ENCODE measurements around the gene SLC5A4.

- TF ChIP-seq, protein P1, sequence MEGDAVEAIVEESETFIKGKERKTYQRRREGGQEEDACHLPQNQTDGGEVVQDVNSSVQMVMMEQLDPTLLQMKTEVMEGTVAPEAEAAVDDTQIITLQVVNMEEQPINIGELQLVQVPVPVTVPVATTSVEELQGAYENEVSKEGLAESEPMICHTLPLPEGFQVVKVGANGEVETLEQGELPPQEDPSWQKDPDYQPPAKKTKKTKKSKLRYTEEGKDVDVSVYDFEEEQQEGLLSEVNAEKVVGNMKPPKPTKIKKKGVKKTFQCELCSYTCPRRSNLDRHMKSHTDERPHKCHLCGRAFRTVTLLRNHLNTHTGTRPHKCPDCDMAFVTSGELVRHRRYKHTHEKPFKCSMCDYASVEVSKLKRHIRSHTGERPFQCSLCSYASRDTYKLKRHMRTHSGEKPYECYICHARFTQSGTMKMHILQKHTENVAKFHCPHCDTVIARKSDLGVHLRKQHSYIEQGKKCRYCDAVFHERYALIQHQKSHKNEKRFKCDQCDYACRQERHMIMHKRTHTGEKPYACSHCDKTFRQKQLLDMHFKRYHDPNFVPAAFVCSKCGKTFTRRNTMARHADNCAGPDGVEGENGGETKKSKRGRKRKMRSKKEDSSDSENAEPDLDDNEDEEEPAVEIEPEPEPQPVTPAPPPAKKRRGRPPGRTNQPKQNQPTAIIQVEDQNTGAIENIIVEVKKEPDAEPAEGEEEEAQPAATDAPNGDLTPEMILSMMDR (IDR thresholded peaks at IDR 0.05), result no peak
- no peak for TF ChIP-seq POLR2A (IDR thresholded peaks at IDR 0.05)
Observed at GRCh38 chr22:32233091-32233490, 22.1 kb downstream of the SLC5A4 start.
